ENCODE results near the gene TXNDC17.

GRCh38 chr17:6670571-6670970, 29.7 kb downstream of the TXNDC17 start:
- TF ChIP-seq CTCF (IDR thresholded peaks at IDR 0.05) = no peak
- no peak for TF ChIP-seq POLR2AphosphoS5 (IDR thresholded peaks at IDR 0.05)
- no peak for TF ChIP-seq POLR2A (IDR thresholded peaks at IDR 0.05)

All from sigmoid colon (tissue), 4 donors.